Hematopoietic multipotent progenitor cell treated with erythropoietin and hydrocortisone succinate and interleukin-3 and kit ligand, for 4 days (in vitro differentiated cells): ENCODE data around the gene TMEM273.

Source experiments
- DNase-seq: peaks from one replicate; pipeline ENCODE4 v3.0.0-alpha.2; 2015

The TMEM273 gene

DNA sequence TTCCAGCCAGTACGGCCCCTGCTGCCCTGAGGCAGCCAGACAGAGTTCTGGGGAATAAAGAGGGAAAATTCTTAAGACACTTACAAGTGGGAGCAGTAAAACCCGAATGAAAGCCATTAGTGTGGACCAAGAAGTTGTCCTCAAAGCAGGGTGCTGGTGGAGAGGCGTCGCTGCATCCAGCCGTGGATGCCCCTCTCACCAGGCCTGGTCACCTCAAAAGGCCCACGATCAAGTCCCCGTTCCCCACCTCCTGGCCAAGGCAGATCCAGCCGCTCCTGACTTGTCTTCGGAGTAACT, 73.5 kb downstream of the TMEM273 start:
- DNase-seq = no peak

DNA sequence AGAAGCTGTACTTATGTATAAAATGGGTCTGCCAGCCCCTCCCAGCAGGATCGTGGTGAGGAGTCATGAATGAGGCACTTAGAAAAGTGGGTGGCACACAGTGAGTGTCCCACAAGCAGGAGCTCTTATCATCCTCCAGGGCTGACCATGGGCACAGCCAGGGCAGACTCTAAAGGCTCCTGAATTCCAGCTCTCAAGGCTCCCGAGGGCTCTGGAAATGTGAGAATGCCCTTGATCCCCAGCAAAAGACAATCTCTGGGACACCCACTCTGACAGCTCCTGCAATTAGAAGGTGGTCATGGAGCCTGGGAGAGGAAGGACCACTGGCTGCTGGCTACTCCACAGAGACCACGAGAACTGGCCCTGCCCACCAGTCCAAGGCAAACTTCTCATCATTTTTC, 74.5 kb downstream of the TMEM273 start:
- DNase-seq = peak; percentile 8

DNA sequence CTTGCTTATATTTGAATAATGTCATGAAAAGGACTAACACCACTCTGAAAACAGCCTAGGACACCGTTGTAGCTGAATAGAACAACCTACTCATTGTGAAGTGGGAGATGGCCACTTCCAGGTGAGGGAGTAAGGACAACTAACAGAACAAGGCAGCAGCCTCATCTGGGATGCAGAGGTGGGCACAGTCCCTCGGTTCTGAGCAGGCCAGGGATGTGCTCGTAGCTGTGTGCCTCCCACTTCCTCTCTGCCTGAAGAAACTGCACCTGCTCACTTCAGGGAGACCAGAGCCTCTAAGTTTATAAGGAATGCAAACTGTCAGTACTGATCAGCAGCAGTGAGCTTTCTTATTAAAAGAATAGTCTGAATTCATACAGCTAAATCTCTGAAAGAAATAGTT, 75.3 kb downstream of the TMEM273 start:
- DNase-seq = no peak

DNA sequence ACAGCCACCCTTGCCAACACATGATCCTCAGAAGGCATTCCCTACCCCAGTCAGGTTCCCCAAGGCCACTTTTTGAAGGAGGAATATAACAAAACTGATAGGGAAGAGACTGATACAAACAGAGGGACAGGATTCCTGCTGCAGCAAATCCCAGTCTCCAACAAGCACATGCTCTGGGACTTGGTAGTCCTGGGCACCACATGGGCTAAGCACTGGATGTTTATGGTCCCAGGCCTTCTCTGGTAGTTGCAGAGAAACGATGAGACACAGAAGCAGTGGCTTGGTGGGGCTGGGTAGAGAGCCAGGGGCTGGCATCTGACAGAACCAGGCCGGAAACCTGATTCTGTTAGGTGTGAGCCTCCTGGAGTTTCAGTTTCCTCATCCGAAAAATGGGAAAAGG, 76.1 kb downstream of the TMEM273 start:
- DNase-seq = no peak

DNA sequence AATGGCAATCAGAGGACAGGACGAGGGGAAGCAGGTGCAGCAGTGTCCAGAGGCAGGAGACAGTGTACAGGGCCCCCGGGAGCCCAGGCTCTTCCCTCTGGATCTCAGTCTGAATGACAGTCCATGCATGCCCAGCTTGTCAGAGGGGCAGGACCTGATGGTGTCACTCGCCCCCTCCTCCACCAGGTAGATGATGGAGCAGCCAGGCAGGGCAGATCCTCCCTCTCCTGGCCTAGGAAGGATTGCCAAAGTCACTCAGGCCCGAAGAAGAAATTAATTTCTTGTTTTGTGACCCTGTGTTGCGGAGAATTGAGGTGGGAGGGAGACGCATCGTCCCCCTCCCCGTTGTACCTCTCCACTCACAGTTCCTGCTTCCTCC, 76.9 kb downstream of the TMEM273 start:
- no peak for DNase-seq

DNA sequence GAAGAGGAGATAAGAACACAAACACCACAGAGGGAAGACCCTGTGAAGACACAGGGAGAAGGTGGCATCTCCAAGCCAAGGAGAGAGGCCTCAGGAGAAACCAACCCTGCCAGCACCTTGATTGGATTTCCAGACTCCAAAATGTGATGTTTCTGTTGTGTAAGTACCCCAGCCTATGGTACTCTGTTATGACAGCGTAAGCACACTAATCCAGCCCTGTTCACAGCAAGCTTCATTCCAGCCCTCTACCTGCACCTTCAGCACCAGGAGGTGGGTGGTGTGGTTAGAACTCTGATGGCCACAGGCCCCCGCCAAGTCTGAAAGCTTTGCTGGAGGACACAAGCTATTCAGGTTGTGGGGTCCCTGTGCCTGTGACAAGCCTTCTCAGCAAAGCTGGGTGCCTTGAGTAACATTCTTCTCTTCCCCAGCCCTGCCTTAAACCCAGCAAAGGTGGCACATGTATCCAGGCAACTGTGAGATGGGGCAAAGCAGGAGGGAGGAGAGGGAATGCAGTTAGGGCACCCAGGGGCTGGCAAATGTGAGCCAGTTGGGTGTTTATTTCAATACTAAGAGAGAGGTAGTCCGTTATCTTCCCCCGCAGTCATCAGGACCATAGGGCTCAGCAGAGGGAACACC, 77.4 kb downstream of the TMEM273 start:
- DNase-seq = no peak

DNA sequence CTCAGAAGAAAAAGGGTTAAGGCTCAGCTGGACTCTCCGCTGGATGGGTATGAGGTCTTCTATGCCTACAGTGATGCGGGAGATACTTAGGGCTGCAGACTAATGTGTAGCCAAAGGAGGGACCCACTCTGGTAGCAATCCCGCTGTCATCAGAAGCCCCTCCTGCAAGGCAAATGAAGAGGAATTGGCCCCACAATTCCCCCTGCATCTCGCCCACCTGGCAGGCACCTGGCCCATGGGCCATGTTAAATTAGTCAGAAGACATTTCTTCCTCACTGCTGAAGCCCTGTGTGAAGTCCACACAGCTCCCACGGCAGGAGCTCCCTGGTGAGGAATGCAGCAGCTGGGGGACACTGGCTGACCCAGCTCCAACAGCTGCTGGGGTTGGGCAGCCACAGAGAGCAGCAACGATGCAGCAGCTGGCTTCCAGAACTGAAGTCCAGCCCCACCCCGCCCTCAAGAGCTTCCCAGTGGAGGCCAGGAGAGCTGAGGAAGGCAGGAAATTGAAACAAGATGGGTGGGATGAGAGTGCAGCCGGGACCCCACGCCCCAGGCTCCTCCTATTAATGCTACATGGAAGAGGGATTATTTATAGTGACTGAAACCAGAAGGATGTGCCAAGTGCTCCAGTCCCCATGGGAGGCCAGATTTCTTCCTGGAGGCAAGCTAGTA, 78.4 kb downstream of the TMEM273 start:
- no peak for DNase-seq

DNA sequence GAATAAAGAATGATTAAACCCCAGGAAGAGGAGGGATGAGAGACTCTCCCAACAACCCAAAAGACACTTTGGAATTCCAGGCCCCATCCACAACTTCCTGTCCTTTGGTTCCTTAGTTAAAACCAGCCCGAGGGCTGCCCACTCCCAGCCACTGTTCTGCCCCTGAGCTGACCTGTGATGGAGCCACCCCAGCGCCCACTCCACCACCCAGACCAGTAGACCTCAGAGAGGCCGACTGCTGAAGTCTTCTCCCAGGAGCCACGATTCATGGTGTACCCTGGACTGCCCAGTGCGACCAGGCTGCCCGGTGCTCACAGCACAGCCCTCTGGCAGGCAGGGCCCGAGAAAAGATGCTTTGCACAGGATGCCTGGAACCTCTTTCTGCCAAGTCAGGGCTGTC, 79.5 kb downstream of the TMEM273 start:
- DNase-seq = no peak

DNA sequence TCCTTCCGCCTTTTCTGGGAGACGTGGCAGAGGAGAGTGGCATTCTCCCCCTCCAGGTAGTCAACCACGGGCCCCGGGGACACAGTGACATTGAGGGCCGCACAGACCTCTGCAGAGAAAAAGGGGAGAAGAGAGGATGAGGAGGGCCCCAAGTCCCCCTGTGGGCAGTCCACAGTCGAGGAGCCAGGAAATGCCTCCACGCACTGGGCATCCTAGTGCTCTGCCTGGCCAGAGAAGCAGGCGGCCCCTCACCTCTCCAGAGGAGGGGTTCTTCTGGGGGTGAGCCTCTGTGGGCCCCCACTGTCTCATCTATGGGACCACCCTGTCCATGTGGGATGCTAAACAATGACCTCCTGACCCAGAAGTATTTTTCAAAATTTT, 80.3 kb downstream of the TMEM273 start:
- no peak for DNase-seq

DNA sequence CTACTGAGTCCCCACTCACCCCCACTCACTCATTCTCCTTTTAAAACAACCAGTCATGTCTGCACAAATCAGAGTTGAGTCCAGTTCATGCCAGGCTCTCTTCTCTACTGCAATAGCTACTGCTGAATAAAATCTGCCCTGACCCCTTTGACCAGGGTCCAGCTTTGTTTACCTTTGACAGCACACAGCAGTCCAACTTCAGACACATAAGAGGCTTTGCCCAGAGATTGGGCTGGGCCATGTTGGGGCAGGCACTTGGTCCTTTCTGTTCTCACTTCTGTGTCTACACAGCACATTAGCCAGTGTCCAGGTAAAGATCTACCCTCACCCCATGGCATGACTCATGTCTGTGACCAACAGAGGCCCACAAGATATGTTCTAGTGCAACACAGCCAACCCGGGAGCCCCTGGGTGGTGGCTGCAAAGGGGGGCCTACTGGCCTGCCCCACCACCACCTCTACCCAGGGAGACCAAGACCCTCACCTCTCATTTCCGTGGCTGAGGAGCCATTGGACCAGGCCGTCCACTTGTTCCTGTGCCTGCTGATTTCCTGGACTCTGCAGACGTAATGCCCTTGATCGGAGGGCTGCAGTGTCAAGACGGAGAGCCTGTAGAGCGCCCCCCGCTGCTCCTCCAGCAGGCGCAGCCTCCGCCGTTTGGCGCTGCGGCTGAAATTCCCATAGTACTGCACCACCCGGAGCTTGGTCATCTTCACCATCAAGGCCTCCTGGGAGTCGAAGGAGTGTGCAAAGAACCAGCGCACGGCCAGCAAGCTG, 80.9 kb downstream of the TMEM273 start:
- no peak for DNase-seq

DNA sequence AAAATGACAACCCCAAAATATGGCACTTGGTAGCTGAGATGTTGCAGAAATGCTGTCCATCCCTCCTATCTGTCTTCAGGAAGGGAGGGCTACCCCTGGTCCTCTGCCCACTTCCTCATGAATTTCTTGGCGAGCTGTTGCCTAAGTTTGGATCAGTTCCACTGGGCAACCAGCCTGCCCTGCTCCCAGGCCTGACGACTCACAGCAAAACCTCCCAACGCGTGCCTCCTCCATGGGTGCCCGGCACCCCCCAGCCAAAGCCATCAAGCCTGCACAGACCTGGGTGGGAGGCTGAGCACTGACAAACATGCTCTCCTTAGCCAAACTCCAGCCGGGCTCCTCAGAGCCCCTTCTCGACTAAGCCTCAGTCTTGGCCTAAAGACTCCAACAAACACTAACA, 81.7 kb downstream of the TMEM273 start:
- peak; percentile 20 for DNase-seq

DNA sequence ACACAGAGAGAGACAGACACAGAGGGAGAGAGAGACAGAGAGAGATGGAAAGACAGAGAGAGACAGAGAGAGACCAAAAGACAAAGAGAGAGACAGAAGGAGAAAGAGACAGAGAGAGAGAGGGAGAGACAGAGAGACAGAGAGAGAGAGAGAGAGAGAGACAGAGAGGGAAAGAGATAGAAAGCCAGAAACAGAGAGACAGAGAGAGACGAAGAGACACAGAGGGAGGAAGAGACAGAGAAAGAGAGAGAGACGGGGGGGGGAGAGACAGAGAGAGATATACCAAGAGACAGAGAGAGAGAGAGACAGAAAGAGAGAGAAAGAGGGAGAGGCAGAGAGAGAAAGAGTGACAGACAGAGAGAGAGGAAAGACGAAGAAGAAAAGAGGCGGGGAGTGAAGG, 83.1 kb downstream of the TMEM273 start:
- no peak for DNase-seq
